Pancreas (tissue), 10 donors: ENCODE data around the gene CKS2. TPM values are rescaled to one million over a fixed set of nuclear protein-coding genes. Genes with fewer than 3 reads are reported as not detected.
A peak's percentile ranks its signal among the peaks of the same experiment; 100 is the strongest.

Experiments used
- ATAC-seq, 4 donors: fragments of 200-7000 bp; cut with Tn5 transposase; one replicate each; pipeline versions ENCODE4 v1.8.0 to v1.9.1; 2020; ENCODE audit warnings: mild to moderate bottlenecking in 4 of 4, moderate library complexity in 4 of 4
- DNase-seq, 6 donors: peaks; one replicate each; pipeline ENCODE4 v3.0.0-alpha.2; 2020
- FAIRE-seq: peaks from 2 replicates; lab custom pipeline; 2012; peaks lifted over from hg19 to GRCh38; lab: Jason Lieb, UNC
- H3K27ac ChIP-seq, 4 donors: fragments of 200-600 bp; sonication (generic); 1 replicate in 3 of 4; 2 replicates in 1 of 4; pipeline versions ENCODE4 v1.5.0 to v1.8.0; 2020
- H3K27me3 ChIP-seq, 4 donors: fragments of 200-600 bp; one replicate each; pipeline ENCODE4 v1.8.0; 2021
- H3K36me3 ChIP-seq, 3 donors: fragments of 200-600 bp; sonication (generic) in 1 of 3; one replicate each; pipeline versions ENCODE4 v1.5.0 to v1.8.0; 2020 to 2021
- H3K4me1 ChIP-seq, 3 donors: fragments of 200-600 bp; one replicate each; pipeline ENCODE4 v1.8.0; 2021
- H3K4me3 ChIP-seq, 4 donors: fragments of 200-600 bp; sonication (generic) in 2 of 4; one replicate each; pipeline versions ENCODE4 v1.5.0 to v1.8.0; 2020 to 2021
- H3K9me3 ChIP-seq, 4 donors: fragments of 200-600 bp; one replicate each; pipeline ENCODE4 v1.8.0; 2021
- CTCF ChIP-seq, 4 donors: fragments of 200-600 bp; sonication (generic) in 3 of 4; IDR thresholded peaks; one replicate each; pipeline versions ENCODE4 v1.5.0 to v1.8.0; 2021; ENCODE audit warnings: antibody characterized with exemption in 4 of 4
- WGBS, 2 donors: extraction: QIAGEN DNeasy Blood & Tissue Kit; methylation state at CpG; one replicate each; pipeline ENCODE4 v1.1.7; 2013; 5-methylcytosine and 5-hydroxymethylcytosine counted together
- intact Hi-C, 3 donors: fragments of 100-400 bp; cut with DNase I; formaldehyde crosslinking; loops; one replicate each; pipeline versions ENCODE4 v1.11.1 to v1.14.2; 2022
- polyA plus RNA-seq, 2 donors: library from polyadenylated mRNA; stranded (reverse); fragments of 200-250 nt; gene quantifications; one replicate each; pipeline ENCODE4 v1.2.3, GENCODE V29; 2013
- total RNA-seq, 6 donors: library from RNA; stranded (reverse); fragmentation: NEBNext Ultra II Directional in 4 of 6; extraction: Animal tissue kit (Norgen Biotek cat#: 25700) in 4 of 6; gene quantifications; one replicate each; pipeline versions ENCODE4 v1.2.1 to v1.2.4, GENCODE V29; 2021 to 2023
- donor health status: healthy with polysubstance abuse.
- donor health status: DM: no; HTN: no; CAD: no; lungs with moderate emphysema.
- donor health status: DM: no; HTN: no; CAD: no.
- donor health status: control.
- donor health status: control.
- donor health status: Bipolar disorder and iron deficiency.
- donor health status: DM: yes; HTN: yes; CAD: no.
- donor health status: DM: no; HTN: no; CAD: no.
- donor health status: DM: no; HTN: no; CAD: no.
- donor health status: DM: yes; HTN: yes; CAD: no.

CKS2 gene
- total and polyA plus RNA-seq, 8 donors = 0.83 to 4.1 (median 3.0) TPM

GRCh38 chr9:89319015-89319905 lies 8.3 kb downstream of the CKS2 start:
- Histone ChIP-seq H3K27me3 (no peaks in the 10 kb centered on the region), H3K4me1 (peaks cover 13 to 34% (median 17%) of the 10 kb centered on the region in 3 donors), H3K9me3 (no peaks in the 10 kb centered on the region), H3K36me3 (no peaks in the 10 kb centered on the region), H3K4me3 (peak overlapping the region; percentile 52 to 80 (median 64)), H3K27ac (peak overlapping the region; percentile 99 to 100 (median 100))
- FAIRE-seq (peak; percentile 82), ATAC-seq (peak in 2 of 4 donors; percentile 1 to 10), DNase-seq (no peak)
- WGBS, 2 donors = 1% methylated on average over 13 of the region's 13 CpGs
- intact Hi-C loops = no loop called here
- peak in 1 of 4 donors; percentile 52 for TF ChIP-seq CTCF (IDR thresholded peaks at IDR 0.05)

- intact Hi-C loops = no loop called here
Observed at GRCh38 chr9:89323390-89323789, 12.4 kb downstream of the CKS2 start.

GRCh38 chr9:89325733-89326132 lies 14.7 kb downstream of the CKS2 start:
- DNase-seq (no peak), ATAC-seq (no peak), FAIRE-seq (no peak)
- no peak for TF ChIP-seq CTCF (IDR thresholded peaks at IDR 0.05)
- Histone ChIP-seq H3K9me3 (no peaks in the 10 kb centered on the region), H3K4me1 (peaks cover 0 to 17% (median 2%) of the 10 kb centered on the region in 3 donors), H3K36me3 (peaks cover 0 to 40% (median 18%) of the 10 kb centered on the region in 3 donors), H3K27me3 (no peaks in the 10 kb centered on the region), H3K27ac (no peak overlapping the region), H3K4me3 (no peak overlapping the region)
- intact Hi-C loops = no loop called here
- WGBS, 2 donors = 85% methylated on average over 3 of the region's 3 CpGs

More at GRCh38 chr9:89323390-89323789, 12.4 kb downstream of the CKS2 start:
- Histone ChIP-seq H3K27ac (no peak overlapping the region), H3K36me3 (peaks cover 0 to 17% (median 0%) of the 10 kb centered on the region in 3 donors), H3K27me3 (no peaks in the 10 kb centered on the region), H3K4me1 (peaks cover 13 to 29% (median 13%) of the 10 kb centered on the region in 3 donors), H3K4me3 (no peak overlapping the region), H3K9me3 (no peaks in the 10 kb centered on the region)
- FAIRE-seq (no peak), DNase-seq (no peak), ATAC-seq (no peak)
- WGBS, 2 donors = 44 to 47% methylated on average over 4 of the region's 4 CpGs
- TF ChIP-seq CTCF (IDR thresholded peaks at IDR 0.05) = no peak

GRCh38 chr9:89328064-89328463 lies 17.1 kb downstream of the CKS2 start:
- ATAC-seq (no peak), DNase-seq (no peak), FAIRE-seq (no peak)
- Histone ChIP-seq H3K27me3 (no peaks in the 10 kb centered on the region), H3K4me1 (peaks cover 0 to 9% (median 0%) of the 10 kb centered on the region in 3 donors), H3K36me3 (peaks cover 0 to 49% (median 19%) of the 10 kb centered on the region in 3 donors), H3K27ac (no peak overlapping the region), H3K4me3 (no peak overlapping the region), H3K9me3 (no peaks in the 10 kb centered on the region)
- intact Hi-C loops = no loop called here
- 87 to 91% methylated on average over 8 of the region's 8 CpGs for WGBS, 2 donors
- no peak for TF ChIP-seq CTCF (IDR thresholded peaks at IDR 0.05)

- Histone ChIP-seq H3K36me3 (peaks cover 0 to 66% (median 20%) of the 10 kb centered on the region in 3 donors), H3K27me3 (no peaks in the 10 kb centered on the region), H3K4me1 (no peaks in the 10 kb centered on the region), H3K27ac (no peak overlapping the region), H3K4me3 (no peak overlapping the region), H3K9me3 (no peaks in the 10 kb centered on the region)
- ATAC-seq = no peak
- no peak for FAIRE-seq
- DNase-seq = no peak
- TF ChIP-seq CTCF (IDR thresholded peaks at IDR 0.05) = no peak
- intact Hi-C loops = loop anchor here in 1 of 3 donors (10.0 kb wide), 1 partner anchor 215 kb away; no protein-coding TSS in a partner anchor
Observed at GRCh38 chr9:89329917-89330316, 18.9 kb downstream of the CKS2 start.
